Activated CD4-positive, alpha-beta memory T cell treated with anti-CD3 and anti-CD28 coated beads, Interleukin-2, amount 10 ng/mL, durations not matched to agents 7 days and 5 days (primary cell): ENCODE measurements around the gene STIM2. TPM values are rescaled to one million over a fixed set of nuclear protein-coding genes. Genes with fewer than 3 reads are reported as not detected.

ENCODE experiments used
- CTCF ChIA-PET: fragments of 350-600 bp; sonication (Branson Sonifier 250); formaldehyde crosslinking; loops from one replicate; lab custom pipeline; 2021; ENCODE audit warnings: antibody characterized with exemption, inconsistent platforms; lab: Charles Lee
- POLR2A ChIA-PET: fragments of 350-600 bp; sonication (Branson Sonifier 250); formaldehyde crosslinking; loops from one replicate; lab custom pipeline; 2021; ENCODE audit warnings: antibody characterized with exemption; lab: Charles Lee
- DNase-seq: peaks from one replicate; pipeline ENCODE4 v3.0.0-alpha.2; 2020
- H3K27ac Mint-ChIP-seq: one replicate; pipeline ENCODE4 v1.8.0; 2021; ENCODE audit warnings: mild to moderate bottlenecking, mixed read lengths
- H3K27me3 Mint-ChIP-seq: one replicate; pipeline ENCODE4 v1.8.0; 2021; ENCODE audit warnings: mixed read lengths
- H3K36me3 Mint-ChIP-seq: one replicate; pipeline ENCODE4 v1.8.0; 2021; ENCODE audit warnings: low read depth, mixed read lengths
- H3K4me1 Mint-ChIP-seq: one replicate; pipeline ENCODE4 v1.8.0; 2021; ENCODE audit warnings: mixed read lengths
- H3K4me3 Mint-ChIP-seq: one replicate; pipeline ENCODE4 v1.8.0; 2021; ENCODE audit warnings: mild to moderate bottlenecking, mixed read lengths
- H3K9me3 Mint-ChIP-seq: one replicate; pipeline ENCODE4 v1.8.0; 2021; ENCODE audit warnings: mixed read lengths
- total RNA-seq, 2 experiments: library from RNA; stranded (reverse); gene quantifications; one replicate each; pipeline ENCODE4 v1.2.3, GENCODE V29; 2021

The STIM2 gene
- total RNA-seq, 2 experiments from 2014 or later, result 53.3 to 58.7 TPM

- POLR2A ChIA-PET, result no interaction called here
- no peak overlapping the region for H3K4me3 Mint-ChIP-seq
- no peaks in the 10 kb centered on the region for H3K9me3 Mint-ChIP-seq
- H3K4me1 Mint-ChIP-seq, result peaks cover 4% of the 10 kb centered on the region
- no peaks in the 10 kb centered on the region for H3K36me3 Mint-ChIP-seq
- H3K27me3 Mint-ChIP-seq, result peaks cover 32% of the 10 kb centered on the region
- H3K27ac Mint-ChIP-seq, result no peak overlapping the region
- DNase-seq, result no peak
- CTCF ChIA-PET, result interaction anchor here (0.9 to 2.5 kb wide), 7 partner anchors 9 to 36 kb away, joined by 3 to 8 read pairs (median 3); no protein-coding TSS in a partner anchor
These were observed 188.0 kb downstream of the STIM2 start for GRCh38 chr4:27048429-27049238.

GRCh38 chr4:27049239-27049829 is 188.7 kb downstream of the STIM2 start:
- H3K36me3 Mint-ChIP-seq, result no peaks in the 10 kb centered on the region

GRCh38 chr4:27050731-27051130 is 190.1 kb downstream of the STIM2 start:
- ChIA-PET CTCF (interaction anchor here (0.7 kb wide), 1 partner anchor 94 kb away, joined by 3 read pairs; no protein-coding TSS in a partner anchor), POLR2A (no interaction called here)
- Mint-ChIP-seq H3K4me1 (peaks cover 4% of the 10 kb centered on the region), H3K9me3 (no peaks in the 10 kb centered on the region), H3K4me3 (no peak overlapping the region), H3K27me3 (peaks cover 19% of the 10 kb centered on the region), H3K27ac (no peak overlapping the region), H3K36me3 (no peaks in the 10 kb centered on the region)
- DNase-seq, result no peak

More at GRCh38 chr4:27049239-27049829, 188.7 kb downstream of the STIM2 start:
- Mint-ChIP-seq H3K4me1 (peaks cover 4% of the 10 kb centered on the region), H3K27ac (no peak overlapping the region), H3K9me3 (no peaks in the 10 kb centered on the region), H3K27me3 (peaks cover 29% of the 10 kb centered on the region), H3K4me3 (no peak overlapping the region)
- ChIA-PET CTCF (interaction anchor here (0.9 to 2.5 kb wide), 3 partner anchors 11 to 19 kb away, joined by 3 to 8 read pairs (median 3); no protein-coding TSS in a partner anchor), POLR2A (no interaction called here)
- DNase-seq, result no peak

GRCh38 chr4:27055221-27055760 is 194.7 kb downstream of the STIM2 start:
- Mint-ChIP-seq H3K36me3 (no peaks in the 10 kb centered on the region), H3K27me3 (peaks cover 4% of the 10 kb centered on the region), H3K27ac (no peak overlapping the region), H3K4me1 (no peaks in the 10 kb centered on the region), H3K4me3 (no peak overlapping the region), H3K9me3 (no peaks in the 10 kb centered on the region)
- CTCF ChIA-PET, result interaction anchor here (1.3 kb wide), 1 partner anchor 9 kb away, joined by 3 read pairs; no protein-coding TSS in a partner anchor
- POLR2A ChIA-PET, result no interaction called here
- no peak for DNase-seq

- Mint-ChIP-seq H3K27ac (no peak overlapping the region), H3K4me3 (no peak overlapping the region), H3K9me3 (no peaks in the 10 kb centered on the region), H3K36me3 (no peaks in the 10 kb centered on the region), H3K4me1 (no peaks in the 10 kb centered on the region), H3K27me3 (no peaks in the 10 kb centered on the region)
- CTCF ChIA-PET, result no interaction called here
- DNase-seq, result no peak
- POLR2A ChIA-PET, result no interaction called here
These were observed 195.6 kb downstream of the STIM2 start for GRCh38 chr4:27056281-27056680.

- ChIA-PET POLR2A (no interaction called here), CTCF (no interaction called here)
- H3K4me3 Mint-ChIP-seq, result no peak overlapping the region
- H3K27me3 Mint-ChIP-seq, result no peaks in the 10 kb centered on the region
- no peaks in the 10 kb centered on the region for H3K36me3 Mint-ChIP-seq
- no peak for DNase-seq
- H3K9me3 Mint-ChIP-seq, result no peaks in the 10 kb centered on the region
- H3K27ac Mint-ChIP-seq, result no peak overlapping the region
- H3K4me1 Mint-ChIP-seq, result no peaks in the 10 kb centered on the region
These were observed 196.4 kb downstream of the STIM2 start for GRCh38 chr4:27057053-27057452.

- CTCF ChIA-PET, result interaction anchor here (1.3 kb wide), 1 partner anchor 9 kb away, joined by 3 read pairs; no protein-coding TSS in a partner anchor
- Mint-ChIP-seq H3K9me3 (no peaks in the 10 kb centered on the region), H3K4me3 (no peak overlapping the region), H3K27ac (no peak overlapping the region), H3K27me3 (peaks cover 2% of the 10 kb centered on the region), H3K36me3 (no peaks in the 10 kb centered on the region), H3K4me1 (no peaks in the 10 kb centered on the region)
- POLR2A ChIA-PET, result no interaction called here
- no peak for DNase-seq
These were observed 197.0 kb downstream of the STIM2 start for GRCh38 chr4:27057662-27058061.

GRCh38 chr4:27058819-27059406 is 198.3 kb downstream of the STIM2 start:
- POLR2A ChIA-PET, result no interaction called here
- Mint-ChIP-seq H3K27me3 (peaks cover 2% of the 10 kb centered on the region), H3K9me3 (no peaks in the 10 kb centered on the region), H3K4me1 (no peaks in the 10 kb centered on the region), H3K4me3 (no peak overlapping the region), H3K27ac (no peak overlapping the region), H3K36me3 (no peaks in the 10 kb centered on the region)
- CTCF ChIA-PET, result interaction anchor here (1.3 kb wide), 1 partner anchor 11 kb away, joined by 3 read pairs; no protein-coding TSS in a partner anchor
- DNase-seq, result no peak

GRCh38 chr4:27059446-27059845 is 198.8 kb downstream of the STIM2 start:
- DNase-seq, result no peak
- no peak overlapping the region for H3K4me3 Mint-ChIP-seq
- H3K36me3 Mint-ChIP-seq, result no peaks in the 10 kb centered on the region
- ChIA-PET CTCF (no interaction called here), POLR2A (no interaction called here)
- H3K27me3 Mint-ChIP-seq, result peaks cover 2% of the 10 kb centered on the region
- no peaks in the 10 kb centered on the region for H3K9me3 Mint-ChIP-seq
- H3K4me1 Mint-ChIP-seq, result no peaks in the 10 kb centered on the region
- H3K27ac Mint-ChIP-seq, result no peak overlapping the region

- DNase-seq, result no peak
- CTCF ChIA-PET, result interaction anchor here (1.6 kb wide), 1 partner anchor 14 kb away, joined by 5 read pairs; no protein-coding TSS in a partner anchor
- POLR2A ChIA-PET, result no interaction called here
These were observed 201.6 kb downstream of the STIM2 start for GRCh38 chr4:27062256-27062655.

GRCh38 chr4:27066591-27066990 is 205.9 kb downstream of the STIM2 start:
- POLR2A ChIA-PET, result no interaction called here
- peaks cover 2% of the 10 kb centered on the region for H3K27me3 Mint-ChIP-seq
- no peak for DNase-seq
- H3K4me3 Mint-ChIP-seq, result no peak overlapping the region
- CTCF ChIA-PET, result no interaction called here
- no peak overlapping the region for H3K27ac Mint-ChIP-seq
- no peaks in the 10 kb centered on the region for H3K36me3 Mint-ChIP-seq
- H3K9me3 Mint-ChIP-seq, result no peaks in the 10 kb centered on the region
- H3K4me1 Mint-ChIP-seq, result no peaks in the 10 kb centered on the region

More at GRCh38 chr4:27062256-27062655, 201.6 kb downstream of the STIM2 start:
- Mint-ChIP-seq H3K4me1 (no peaks in the 10 kb centered on the region), H3K27ac (no peak overlapping the region), H3K4me3 (no peak overlapping the region), H3K27me3 (peaks cover 2% of the 10 kb centered on the region), H3K9me3 (no peaks in the 10 kb centered on the region), H3K36me3 (no peaks in the 10 kb centered on the region)

- no peaks in the 10 kb centered on the region for H3K9me3 Mint-ChIP-seq
These were observed 207.7 kb downstream of the STIM2 start for GRCh38 chr4:27068151-27068867.

More at GRCh38 chr4:27068151-27068867, 207.7 kb downstream of the STIM2 start:
- no peak overlapping the region for H3K4me3 Mint-ChIP-seq
- no peak overlapping the region for H3K27ac Mint-ChIP-seq
- no peaks in the 10 kb centered on the region for H3K27me3 Mint-ChIP-seq
- no peaks in the 10 kb centered on the region for H3K36me3 Mint-ChIP-seq
- POLR2A ChIA-PET, result no interaction called here
- CTCF ChIA-PET, result interaction anchor here (1.4 kb wide), 1 partner anchor 20 kb away, joined by 3 read pairs; no protein-coding TSS in a partner anchor
- no peaks in the 10 kb centered on the region for H3K4me1 Mint-ChIP-seq
- DNase-seq, result no peak
